Measurements from ENCODE around the gene HECA.
"Not testable (repeated sequence)": the region's sequence is repeated elsewhere in the genome, so short reads cannot be mapped to it uniquely, and the experiment has no call there.

The HECA gene

DNA sequence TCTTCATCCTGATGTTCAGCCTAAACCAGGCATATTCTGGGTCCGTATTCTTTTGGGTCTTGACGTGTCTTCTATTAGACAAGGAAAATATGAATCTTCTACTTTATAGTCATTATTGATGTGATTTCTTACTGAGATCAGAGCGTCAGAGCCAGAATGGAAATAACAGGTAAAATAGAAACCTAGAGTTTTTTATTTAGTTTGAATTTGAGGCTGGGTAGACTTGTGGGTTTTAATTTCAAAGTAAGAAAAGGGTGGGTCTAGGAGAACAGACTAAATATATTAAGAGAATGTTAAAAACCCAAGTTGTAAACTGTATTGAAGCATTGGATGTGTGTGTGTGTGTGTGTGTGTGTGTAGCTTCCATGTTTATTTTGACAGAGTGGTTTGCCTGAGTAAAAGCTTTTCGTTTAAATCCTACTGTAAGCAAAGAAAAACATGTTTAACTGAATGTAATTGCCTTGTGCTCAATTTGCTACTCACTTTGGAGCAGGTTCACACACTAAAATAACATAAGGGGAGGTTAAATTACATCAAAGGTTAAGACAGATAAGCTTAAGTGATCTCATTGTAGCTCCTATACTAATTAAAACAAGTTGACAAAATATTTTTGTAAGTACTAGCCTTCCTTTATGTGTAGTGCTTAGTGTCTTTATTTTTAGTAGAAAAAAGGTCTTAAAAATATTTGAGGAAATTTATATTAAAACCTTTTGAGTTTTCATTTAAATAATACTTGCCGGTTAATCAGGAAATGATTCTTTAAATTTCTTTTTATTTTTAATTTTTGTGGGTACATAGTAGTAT lies 17.4 kb downstream of the HECA start:
- DNase-seq (ENCODE audit: low read depth) = no peak
- TF ChIP-seq, protein P1, sequence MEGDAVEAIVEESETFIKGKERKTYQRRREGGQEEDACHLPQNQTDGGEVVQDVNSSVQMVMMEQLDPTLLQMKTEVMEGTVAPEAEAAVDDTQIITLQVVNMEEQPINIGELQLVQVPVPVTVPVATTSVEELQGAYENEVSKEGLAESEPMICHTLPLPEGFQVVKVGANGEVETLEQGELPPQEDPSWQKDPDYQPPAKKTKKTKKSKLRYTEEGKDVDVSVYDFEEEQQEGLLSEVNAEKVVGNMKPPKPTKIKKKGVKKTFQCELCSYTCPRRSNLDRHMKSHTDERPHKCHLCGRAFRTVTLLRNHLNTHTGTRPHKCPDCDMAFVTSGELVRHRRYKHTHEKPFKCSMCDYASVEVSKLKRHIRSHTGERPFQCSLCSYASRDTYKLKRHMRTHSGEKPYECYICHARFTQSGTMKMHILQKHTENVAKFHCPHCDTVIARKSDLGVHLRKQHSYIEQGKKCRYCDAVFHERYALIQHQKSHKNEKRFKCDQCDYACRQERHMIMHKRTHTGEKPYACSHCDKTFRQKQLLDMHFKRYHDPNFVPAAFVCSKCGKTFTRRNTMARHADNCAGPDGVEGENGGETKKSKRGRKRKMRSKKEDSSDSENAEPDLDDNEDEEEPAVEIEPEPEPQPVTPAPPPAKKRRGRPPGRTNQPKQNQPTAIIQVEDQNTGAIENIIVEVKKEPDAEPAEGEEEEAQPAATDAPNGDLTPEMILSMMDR (IDR thresholded peaks at IDR 0.05; ENCODE audit: control insufficient read depth, extremely low read depth, insufficient read depth) = no peak

DNA sequence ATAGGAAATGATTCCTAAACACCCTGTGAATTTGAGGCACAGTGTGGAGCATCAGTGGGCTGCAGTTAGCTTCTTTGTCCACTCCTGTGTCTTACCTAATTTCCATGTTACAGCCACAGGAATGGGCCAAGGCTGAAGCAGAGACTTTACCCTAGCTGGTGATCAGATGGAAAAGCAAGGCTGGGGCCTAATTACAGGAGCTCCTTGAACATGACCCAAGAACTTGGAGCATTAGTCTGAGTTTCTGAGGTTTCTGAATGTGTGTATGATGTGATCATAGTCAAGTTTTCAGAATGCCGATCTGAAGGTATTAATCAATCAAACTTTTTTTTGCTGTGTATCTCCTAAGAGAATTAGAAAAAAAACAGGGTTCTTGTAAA lies 18.0 kb downstream of the HECA start:
- no peak overlapping the region for H3K4me3 ChIP-seq (ENCODE audit: low read depth, low read length)
- TF ChIP-seq, protein P1 (IDR thresholded peaks at IDR 0.05; ENCODE audit: control insufficient read depth, extremely low read depth, insufficient read depth) = no peak
- no peak for DNase-seq (ENCODE audit: low read depth)

More for the DNA sequence above, 17.4 kb downstream of the HECA start:
- no peak overlapping the region for H3K4me3 ChIP-seq (ENCODE audit: low read depth, low read length)

DNA sequence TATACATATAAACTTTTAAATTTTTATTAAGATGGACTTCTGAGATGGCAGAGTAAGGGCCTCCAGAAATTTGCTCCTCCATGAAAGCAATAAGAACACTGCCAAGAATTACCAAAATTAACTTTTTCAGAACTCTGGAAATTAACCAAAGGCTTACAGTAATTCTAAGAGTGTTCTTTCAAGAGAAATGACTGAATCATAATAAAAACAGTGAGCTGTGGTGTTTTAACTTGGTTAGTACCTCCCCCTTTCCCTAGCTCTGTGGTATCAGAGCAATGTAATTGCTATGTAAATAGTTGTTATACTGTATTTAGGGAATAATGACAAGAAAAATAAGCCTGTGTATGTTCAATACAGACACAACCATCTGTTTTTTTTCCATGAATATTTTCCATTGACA lies 19.0 kb downstream of the HECA start:
- no peak for DNase-seq (ENCODE audit: low read depth)
- TF ChIP-seq, protein P1 (IDR thresholded peaks at IDR 0.05; ENCODE audit: control insufficient read depth, extremely low read depth, insufficient read depth) = no peak
- no peak overlapping the region for H3K4me3 ChIP-seq (ENCODE audit: low read depth, low read length)

DNA sequence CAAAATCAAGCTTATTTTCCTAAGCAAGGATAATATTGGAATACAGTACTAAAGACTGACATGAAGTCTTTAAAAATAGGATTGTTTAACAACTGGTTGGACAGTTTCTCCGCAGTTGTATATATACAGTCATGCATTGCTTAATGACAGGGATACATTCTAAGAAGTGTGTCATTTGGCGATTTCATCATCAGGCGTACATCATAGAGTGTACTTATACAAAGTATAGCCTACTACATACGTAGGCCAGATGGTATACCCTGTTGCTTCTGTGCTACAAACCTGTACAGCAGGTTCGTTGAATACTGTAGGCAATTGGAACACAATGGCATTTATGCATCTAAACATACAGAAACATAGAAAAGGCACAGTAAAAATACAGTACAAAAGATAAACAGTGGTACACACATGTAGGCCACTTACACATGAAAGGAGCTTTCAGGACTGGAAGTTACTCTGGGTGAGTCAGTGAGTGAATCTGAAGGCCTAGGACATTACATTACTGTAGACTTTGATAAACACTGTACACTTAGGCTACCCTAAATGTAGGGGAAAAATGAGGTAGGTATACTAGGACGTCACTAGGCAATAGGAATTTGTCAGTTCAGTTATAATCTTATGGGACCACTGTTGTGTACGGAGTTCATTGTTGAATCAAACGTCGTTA lies 20.1 kb downstream of the HECA start:
- no peak overlapping the region for H3K4me3 ChIP-seq (ENCODE audit: low read depth, low read length)
- no peak for DNase-seq (ENCODE audit: low read depth)
- TF ChIP-seq, protein P1 (IDR thresholded peaks at IDR 0.05; ENCODE audit: control insufficient read depth, extremely low read depth, insufficient read depth) = no peak

DNA sequence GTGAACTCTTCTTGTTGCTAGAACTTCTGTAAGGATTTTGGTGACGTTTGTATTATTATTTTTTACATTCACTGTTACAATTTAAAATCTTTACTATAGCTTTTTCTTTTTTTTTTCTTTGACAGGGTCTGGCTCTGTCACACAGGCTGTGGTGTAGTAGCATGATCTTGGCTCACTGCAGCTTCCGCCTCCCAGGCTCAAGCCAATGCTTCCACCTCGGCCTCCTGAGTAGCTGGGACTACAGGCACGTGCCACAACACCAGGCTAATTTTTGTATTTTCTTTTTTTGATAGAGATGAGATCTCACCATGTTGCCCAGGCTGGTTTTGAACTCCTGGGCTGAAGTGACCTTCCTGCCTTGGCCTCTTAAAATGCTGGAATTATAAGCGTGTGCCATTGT lies 21.2 kb downstream of the HECA start:
- H3K4me3 ChIP-seq (ENCODE audit: low read depth, low read length) = no peak overlapping the region
- TF ChIP-seq, protein P1 (IDR thresholded peaks at IDR 0.05; ENCODE audit: control insufficient read depth, extremely low read depth, insufficient read depth) = no peak
- DNase-seq (ENCODE audit: low read depth) = no peak

DNA sequence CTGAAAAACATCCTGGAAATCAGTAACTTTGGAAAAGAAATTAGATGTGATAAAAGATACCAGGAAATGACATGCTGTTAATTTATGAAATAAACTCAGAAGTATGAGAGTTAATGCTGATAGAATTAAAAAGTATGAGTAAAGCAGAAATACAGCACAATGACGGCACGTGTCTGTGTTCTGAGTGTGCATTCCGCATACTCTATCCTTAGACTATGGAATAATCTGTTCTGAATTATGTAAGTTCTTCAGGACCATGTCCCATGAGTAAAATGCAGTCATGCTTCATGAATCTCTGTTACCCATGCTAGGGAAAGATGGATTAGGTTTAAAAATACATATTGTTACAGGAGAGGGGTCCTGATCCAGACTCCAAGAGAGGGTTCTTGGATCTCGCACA lies 21.7 kb downstream of the HECA start:
- no peak for DNase-seq (ENCODE audit: low read depth)
- H3K4me3 ChIP-seq (ENCODE audit: low read depth, low read length) = no peak overlapping the region
- TF ChIP-seq, protein P1 (IDR thresholded peaks at IDR 0.05; ENCODE audit: control insufficient read depth, extremely low read depth, insufficient read depth) = no peak

DNA sequence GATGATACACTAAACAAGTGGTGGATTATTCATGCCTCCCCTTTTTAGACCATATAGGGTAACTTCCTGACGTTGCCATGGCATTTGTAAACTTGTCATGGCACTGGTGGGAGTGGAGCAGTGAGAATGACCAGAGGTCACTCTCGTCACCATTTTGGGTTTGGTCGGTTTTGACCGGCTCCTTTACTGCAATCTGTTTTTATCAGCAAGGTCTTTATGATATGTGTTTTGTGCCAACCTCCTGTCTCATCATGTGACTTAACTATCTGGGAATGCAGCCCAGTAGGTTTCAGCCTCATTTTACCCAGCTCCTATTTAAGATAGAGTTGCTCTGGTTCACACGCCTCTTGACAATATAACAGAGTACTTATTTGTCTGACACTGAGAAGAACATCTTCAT lies 22.2 kb downstream of the HECA start:
- DNase-seq (ENCODE audit: low read depth); H3K4me3 ChIP-seq (ENCODE audit: low read depth, low read length): not testable (repeated sequence)
